GM21737 (cell line): ENCODE results near the gene PRKCH.
"Not testable (repeated sequence)": the region's sequence is repeated elsewhere in the genome, so short reads cannot be mapped to it uniquely, and the experiment has no call there.

Experiments
- ATAC-seq: cut with Tn5 transposase; IDR thresholded peaks from one replicate; pipeline ENCODE4 v1.9.1; 2021; ENCODE audit warnings: mild to moderate bottlenecking, moderate library complexity; ENCODE audit not compliant: unreplicated experiment

The PRKCH gene

GRCh38 chr14:61451491-61451890, 130.1 kb downstream of the PRKCH start:
- ATAC-seq: no peak

- ATAC-seq: no peak
Measured at GRCh38 chr14:61451891-61452400, 130.6 kb downstream of the PRKCH start.

- no peak for ATAC-seq
Measured at GRCh38 chr14:61452452-61452851, 131.1 kb downstream of the PRKCH start.

GRCh38 chr14:61453103-61453767, 131.9 kb downstream of the PRKCH start:
- no peak for ATAC-seq

- no peak for ATAC-seq
Measured at GRCh38 chr14:61454545-61454944, 133.2 kb downstream of the PRKCH start.

- no peak for ATAC-seq
Measured at GRCh38 chr14:61455351-61455750, 134.0 kb downstream of the PRKCH start.

GRCh38 chr14:61456720-61457119, 135.3 kb downstream of the PRKCH start:
- no peak for ATAC-seq

- no peak for ATAC-seq
Measured at GRCh38 chr14:61458766-61459165, 137.4 kb downstream of the PRKCH start.

GRCh38 chr14:61459229-61459628, 137.8 kb downstream of the PRKCH start:
- ATAC-seq: no peak

GRCh38 chr14:61460063-61460462, 138.7 kb downstream of the PRKCH start:
- no peak for ATAC-seq

- ATAC-seq: no peak
Measured at GRCh38 chr14:61460718-61461611, 139.6 kb downstream of the PRKCH start.

GRCh38 chr14:61461808-61462275, 140.5 kb downstream of the PRKCH start:
- ATAC-seq: no peak

GRCh38 chr14:61462566-61463193, 141.3 kb downstream of the PRKCH start:
- no peak for ATAC-seq

GRCh38 chr14:61463664-61464285, 142.4 kb downstream of the PRKCH start:
- no peak for ATAC-seq

GRCh38 chr14:61464539-61465320, 143.4 kb downstream of the PRKCH start:
- ATAC-seq: not testable (repeated sequence)

GRCh38 chr14:61466249-61466904, 145.0 kb downstream of the PRKCH start:
- no peak for ATAC-seq

- no peak for ATAC-seq
Measured at GRCh38 chr14:61466905-61467280, 145.5 kb downstream of the PRKCH start.

- ATAC-seq: no peak
Measured at GRCh38 chr14:61467296-61467695, 145.9 kb downstream of the PRKCH start.

GRCh38 chr14:61468063-61468825, 146.9 kb downstream of the PRKCH start:
- no peak for ATAC-seq
